Middle frontal gyrus (tissue), 1 donor: ENCODE measurements around the gene CLK2.
"Not testable (repeated sequence)": the region's sequence is repeated elsewhere in the genome, so short reads cannot be mapped to it uniquely, and the experiment has no call there.

Experiments
- DNase-seq: peaks from one replicate; pipeline ENCODE4 v3.0.0-alpha.2; 2015; ENCODE audit warnings: low spot score; ENCODE audit errors: extremely low spot score

The CLK2 gene

DNA sequence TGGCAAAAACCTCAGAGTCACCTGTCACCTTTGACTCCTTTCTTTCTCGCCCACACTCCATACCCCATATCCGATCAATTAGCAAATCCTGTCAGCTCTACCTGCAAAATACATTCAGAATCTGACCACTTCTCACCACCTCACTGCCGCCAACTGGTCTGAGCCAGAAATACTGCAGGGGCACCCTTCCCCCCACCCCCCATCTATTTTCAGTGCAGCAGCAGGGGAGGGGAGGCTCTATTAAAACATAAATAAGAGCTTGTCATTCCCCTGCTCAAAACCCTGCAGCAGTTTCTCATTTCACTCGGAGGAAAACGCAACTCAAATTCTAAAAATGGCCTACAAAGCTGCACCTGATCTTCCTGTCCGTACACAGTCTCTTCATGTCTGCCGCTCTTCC lies 24.1 kb upstream of the CLK2 start:
- no peak for DNase-seq

DNA sequence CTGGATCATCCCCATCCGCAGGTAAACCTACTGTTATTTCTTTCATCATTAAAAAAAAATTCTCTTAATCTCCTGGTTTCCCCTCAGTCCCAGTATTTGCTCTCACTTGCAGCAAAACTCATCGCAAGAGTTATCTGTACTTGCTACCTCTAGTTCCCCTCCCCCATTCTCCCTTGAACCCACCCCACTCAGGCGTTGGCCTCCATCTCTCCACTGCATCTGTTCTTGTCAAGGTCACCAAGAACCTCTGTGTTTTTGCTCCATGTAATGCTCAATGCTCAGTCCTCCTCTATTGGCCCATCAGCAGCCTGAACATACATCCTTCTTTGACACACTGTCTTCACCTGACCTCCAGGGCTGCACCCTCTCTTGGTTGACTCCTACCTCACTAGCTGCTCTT lies 23.4 kb upstream of the CLK2 start:
- no peak for DNase-seq

DNA sequence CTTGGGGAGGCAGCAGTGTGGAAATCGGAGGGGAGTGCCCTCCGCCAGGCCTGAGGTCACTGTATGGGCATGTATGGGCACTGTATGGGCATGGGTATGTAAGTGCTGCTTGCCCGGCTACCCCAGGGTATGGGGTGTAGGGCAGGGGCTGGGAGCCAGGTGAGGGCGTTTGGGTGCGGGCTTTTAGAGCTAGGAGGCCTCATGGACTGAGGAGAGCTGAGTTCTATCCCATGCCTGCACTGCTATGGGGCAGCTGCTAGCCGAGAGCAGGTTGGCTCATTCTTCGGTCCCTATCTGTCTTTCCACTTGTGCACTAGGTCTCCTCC lies 22.6 kb upstream of the CLK2 start:
- no peak for DNase-seq

DNA sequence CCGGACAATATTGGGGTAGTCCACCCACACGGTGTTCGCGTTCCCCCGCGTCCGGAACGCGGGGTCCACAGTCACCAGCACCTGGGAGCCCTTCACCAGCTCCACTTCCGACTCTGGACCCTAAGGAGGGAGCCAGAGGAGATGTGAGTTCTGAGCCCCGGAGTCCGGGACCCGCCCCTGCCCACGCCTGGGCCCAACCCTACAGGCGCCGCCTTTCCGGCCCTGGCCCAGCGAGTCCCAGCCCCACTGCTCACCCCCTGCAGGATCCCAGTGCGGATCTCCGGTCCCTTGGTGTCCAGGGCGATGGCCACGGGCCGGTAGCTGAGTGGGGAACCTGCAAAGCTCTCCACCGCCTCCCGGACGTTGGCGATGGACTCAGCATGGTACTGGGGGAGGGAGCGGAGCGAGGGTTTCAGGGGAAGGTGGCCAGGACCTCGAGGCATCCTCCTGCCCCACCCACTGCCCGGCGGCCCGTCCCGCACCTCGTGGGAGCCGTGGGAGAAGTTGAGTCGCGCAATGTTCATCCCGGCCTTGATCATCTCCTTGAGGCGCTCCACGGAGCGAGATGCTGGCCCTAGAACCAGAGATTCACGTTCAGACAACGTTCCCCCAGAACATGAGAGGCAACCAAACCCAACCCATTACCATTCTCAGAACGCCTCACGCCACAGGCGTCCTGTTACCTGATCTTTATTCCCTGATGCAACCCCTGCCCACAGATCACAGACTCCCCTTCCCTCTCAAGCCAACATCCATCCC lies 22.1 kb upstream of the CLK2 start:
- DNase-seq, result no peak

DNA sequence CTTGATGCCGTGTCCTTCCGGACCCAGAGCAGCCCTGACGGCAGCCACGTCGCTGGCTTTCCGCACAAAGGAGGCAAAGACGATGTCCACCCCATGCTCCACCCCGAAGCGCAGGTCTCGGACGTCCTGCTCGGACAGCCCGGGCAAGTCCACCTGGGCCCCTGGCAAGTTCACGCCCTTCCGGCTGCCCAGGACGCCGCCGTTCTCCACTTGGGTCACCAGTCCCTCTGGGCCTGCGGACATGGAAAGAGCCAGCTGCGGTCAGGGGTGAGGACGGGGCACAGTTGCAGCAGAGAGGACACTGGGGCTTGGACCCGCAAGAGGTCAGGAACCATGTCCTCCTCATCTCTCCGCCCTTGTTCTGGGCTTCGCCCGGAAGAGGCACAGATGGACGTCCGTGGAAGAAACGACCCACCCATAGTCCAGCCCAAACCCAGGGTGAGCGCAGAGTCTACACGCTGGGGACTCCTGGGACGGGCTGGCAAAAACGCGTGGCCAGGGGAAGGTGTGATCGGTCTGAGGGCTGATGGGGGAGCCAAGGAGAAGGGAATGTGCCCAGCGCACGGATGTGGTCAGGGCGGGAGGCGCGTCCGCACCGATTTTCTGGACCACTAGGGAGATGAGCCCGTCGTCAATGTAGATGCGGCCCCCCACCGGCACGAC lies 21.3 kb upstream of the CLK2 start:
- DNase-seq, result no peak

DNA sequence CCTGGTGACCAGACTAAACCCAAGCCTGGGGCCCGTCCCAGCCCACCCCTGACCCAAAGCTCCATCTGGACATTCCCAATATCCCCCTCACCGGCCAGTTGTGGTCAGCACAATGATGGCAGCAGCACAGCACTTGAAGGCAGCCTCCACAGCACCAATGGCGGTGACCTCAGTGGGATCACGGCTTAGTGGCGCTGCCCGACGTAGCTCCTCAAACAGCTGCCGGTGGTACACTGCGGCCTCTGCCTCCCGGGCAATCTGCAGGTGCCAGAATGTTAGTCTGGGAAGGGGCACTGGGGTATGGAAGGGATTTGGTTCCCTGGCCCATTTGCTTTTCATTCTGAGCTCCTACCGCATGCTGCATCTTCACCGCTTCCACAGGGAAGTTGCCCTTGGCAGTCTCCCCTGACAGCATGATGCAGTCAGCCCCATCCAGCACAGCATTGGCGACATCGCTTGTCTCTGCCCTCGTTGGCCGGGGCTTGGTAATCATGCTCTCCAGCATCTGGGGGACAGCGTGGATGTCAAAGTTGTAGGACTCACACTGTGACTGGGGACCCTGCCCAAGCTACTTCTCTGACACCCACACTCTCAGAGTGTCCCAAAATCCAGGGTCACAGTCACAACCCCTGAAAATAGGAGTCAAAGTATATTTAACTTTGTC lies 19.9 kb upstream of the CLK2 start:
- DNase-seq, result no peak

DNA sequence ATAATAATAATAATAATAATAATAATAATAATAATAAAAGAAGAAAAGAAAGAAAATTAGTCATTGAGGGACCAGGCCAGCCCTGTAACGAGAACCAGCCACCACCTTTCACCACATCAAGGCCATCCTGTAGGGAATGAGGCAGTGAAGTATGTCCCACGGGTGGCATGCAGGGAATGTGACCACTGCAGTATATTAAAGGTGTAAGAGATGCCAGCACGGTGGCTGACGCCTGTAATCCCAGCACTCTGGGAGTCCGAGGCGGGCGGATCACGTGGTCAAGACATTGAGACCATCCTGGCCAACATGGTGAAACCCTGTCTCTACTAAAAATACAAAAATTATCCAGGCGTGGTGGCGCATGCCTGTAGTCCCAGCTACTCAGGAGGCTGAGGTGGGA lies 17.7 kb upstream of the CLK2 start:
- DNase-seq, result not testable (repeated sequence)

DNA sequence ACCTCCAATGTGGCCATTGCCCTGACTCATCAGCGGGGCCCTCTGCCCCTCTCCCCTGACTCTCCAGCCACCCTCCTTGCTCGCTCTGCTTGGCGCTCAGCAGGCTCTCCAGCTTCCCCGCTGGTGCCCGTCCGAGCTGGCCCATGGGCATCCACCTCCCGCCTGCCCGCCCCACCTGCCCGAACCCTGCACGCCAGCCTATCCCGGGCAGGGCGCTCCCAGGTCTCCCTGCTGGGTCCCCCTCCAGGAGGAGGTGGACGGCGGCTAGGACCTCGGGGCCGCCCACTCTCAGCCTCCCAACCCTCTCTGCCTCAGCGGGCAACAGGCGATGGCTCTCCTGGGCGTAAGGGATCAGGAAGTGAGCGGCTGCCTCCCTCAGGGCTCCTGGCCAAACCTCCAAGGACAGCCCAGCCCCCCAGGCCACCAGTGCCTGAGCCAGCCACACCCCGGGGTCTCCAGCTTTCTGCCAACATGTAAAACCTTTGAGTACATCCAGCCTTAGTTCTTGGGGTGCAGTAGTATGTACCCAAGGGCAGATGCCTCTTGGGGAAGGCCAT lies 14.8 kb upstream of the CLK2 start:
- DNase-seq, result no peak

DNA sequence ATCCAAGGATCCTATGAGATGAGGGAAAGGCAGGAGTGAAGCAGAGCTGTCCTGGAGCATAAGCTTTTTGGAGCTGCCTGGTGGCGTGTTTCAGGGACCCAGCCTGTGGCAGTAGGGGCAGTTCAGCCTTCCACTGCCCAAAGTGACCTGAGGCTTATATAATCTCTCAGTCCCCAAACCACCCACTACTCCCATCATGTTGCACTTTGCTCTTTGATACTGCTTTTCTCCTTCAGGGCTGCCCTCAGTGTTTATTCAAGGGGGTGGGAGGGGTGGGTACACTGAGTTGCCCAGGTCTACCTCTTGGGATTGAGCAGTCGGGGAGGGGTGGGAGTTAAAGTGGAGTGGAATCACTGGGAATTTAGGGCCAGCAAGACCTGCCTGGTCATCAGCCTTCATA lies 13.2 kb upstream of the CLK2 start:
- no peak for DNase-seq

DNA sequence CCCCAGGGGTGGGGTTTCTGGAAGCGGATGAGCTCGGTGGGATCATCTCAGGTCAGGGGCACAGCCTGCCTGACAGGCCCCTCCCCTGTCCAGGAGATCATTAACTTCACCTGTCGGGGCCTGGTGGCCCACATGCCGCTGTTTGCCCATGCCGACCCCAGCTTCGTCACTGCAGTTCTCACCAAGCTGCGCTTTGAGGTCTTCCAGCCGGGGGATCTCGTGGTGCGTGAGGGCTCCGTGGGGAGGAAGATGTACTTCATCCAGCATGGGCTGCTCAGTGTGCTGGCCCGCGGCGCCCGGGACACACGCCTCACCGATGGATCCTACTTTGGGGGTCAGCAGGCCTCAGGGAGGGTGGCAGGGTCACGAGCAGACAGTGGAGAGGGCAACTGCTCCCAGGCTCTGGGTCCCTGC lies 12.3 kb upstream of the CLK2 start:
- DNase-seq, result no peak

DNA sequence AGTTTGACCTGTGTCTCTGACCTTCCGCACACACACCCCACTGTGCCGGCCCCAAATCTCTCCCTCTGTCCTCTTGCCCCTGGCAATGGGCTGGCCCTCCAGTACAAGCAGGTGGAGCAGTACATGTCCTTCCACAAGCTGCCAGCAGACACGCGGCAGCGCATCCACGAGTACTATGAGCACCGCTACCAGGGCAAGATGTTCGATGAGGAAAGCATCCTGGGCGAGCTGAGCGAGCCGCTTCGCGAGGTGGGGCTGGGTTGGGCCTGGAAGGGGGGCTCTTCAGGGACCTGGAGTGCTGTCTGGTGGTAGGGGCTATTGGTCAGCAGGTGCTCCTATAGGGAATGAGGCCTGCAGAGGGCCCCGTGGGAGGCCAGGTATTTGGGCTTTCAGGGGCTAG lies 11.8 kb upstream of the CLK2 start:
- no peak for DNase-seq

DNA sequence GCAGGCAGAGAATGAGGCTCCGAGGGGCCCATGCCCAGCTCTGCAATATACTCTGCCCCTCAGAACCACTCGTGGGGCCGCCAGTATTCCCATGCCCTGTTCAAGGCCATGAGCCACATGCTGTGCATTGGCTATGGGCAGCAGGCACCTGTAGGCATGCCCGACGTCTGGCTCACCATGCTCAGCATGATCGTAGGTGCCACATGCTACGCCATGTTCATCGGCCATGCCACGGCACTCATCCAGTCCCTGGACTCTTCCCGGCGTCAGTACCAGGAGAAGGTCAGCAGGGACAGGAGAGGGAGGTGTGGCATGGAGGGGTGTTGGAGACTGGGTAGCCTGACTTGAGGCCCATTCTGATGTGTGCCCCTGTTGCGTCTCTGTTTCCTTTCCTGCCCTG lies 11.2 kb upstream of the CLK2 start:
- no peak for DNase-seq

DNA sequence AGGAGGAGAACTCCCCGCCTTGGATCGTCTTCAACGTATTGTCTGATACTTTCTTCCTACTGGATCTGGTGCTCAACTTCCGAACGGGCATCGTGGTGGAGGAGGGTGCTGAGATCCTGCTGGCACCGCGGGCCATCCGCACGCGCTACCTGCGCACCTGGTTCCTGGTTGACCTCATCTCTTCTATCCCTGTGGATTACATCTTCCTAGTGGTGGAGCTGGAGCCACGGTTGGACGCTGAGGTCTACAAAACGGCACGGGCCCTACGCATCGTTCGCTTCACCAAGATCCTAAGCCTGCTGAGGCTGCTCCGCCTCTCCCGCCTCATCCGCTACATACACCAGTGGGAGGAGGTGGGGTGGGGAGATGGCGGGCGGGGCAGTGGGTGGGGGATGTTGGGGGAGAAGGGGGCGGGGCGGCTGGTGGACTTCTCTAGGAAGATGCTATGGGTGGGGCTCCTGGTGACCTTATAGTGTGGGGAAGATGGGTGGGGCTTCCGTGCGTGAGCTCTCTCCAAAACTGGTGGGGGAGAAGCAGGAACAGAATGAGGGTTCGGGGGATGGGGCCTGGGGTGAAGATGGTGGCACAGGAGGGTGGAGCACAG lies 9.3 kb upstream of the CLK2 start:
- DNase-seq, result no peak

DNA sequence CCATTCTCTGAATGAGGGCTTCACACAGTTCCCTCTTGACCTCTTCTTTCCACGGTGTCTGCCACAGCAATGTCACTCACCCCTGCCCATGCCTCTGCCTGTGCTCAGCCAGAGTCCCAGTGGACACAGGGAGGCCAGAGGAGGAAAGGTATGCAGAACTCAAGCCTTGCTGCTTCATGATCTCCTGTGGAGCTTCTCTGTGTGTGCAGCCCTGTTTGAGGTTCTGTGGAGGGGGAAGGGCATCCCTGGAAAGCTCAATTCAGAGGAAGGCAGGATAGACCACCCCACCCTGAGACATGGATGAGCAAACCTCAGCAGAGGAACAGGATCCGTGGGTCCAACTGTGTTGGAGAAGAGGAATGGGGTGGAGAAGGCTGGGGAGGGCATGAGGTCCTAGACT lies 6.0 kb upstream of the CLK2 start:
- no peak for DNase-seq

DNA sequence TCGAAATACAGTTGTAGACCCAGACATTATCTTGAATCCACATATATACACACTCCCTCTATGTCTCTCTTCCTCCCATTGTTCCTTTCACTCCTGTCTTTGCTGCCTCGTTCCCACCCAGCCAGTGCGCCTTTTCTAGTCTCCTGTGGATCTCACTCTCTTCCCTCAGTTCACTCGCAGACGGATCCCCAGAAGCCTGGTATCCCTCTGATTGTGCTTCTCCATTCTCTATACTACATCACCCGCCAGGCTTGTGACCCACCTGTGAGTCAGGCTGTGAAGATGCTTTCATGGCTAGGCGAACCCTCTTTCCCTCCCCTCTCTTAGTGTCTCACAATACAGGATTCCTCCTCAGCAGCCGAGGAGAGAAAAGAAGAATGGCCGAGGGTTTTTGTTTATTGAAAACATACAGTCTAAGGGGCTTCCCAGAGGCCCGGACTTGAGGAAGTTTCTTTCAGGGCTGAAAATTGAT lies 5.4 kb upstream of the CLK2 start:
- DNase-seq, result no peak

DNA sequence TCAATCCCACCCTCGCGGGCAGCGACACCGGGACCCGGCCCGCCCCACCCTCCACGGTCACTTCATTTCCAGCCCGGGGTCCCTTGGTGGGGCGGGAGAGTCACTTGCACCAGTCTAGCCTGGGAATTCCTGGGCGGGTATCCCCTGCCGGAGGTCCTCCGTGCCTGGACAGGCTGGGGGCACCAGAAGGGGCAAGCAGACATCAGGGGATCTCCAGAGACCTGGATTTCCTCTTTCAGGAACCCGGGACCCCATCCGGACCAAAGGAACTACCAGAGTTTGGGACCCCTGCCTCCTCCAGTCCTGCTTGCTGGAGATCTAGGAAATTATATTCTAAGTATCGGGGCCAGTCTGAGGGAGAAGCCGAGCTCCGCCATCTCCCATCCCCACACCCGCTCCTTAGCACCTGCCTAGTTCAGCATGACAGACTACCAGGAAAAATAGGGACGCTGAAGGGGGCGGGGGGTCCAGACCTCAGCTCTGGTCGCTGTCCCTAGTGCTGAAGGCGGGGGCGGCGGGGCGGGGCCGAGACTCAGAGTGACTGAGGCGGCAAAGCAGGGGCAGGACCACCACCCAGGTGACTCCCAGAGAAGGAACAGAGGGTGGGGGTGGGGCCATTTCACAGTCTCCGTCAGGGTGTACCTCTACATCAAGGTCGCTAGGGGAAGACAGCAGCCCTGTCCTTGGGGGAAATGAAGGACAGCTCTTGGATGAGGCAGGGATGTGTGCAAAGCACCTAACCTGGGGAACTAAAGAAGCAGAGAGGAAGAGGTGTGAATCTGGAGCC lies 4.8 kb upstream of the CLK2 start:
- no peak for DNase-seq

DNA sequence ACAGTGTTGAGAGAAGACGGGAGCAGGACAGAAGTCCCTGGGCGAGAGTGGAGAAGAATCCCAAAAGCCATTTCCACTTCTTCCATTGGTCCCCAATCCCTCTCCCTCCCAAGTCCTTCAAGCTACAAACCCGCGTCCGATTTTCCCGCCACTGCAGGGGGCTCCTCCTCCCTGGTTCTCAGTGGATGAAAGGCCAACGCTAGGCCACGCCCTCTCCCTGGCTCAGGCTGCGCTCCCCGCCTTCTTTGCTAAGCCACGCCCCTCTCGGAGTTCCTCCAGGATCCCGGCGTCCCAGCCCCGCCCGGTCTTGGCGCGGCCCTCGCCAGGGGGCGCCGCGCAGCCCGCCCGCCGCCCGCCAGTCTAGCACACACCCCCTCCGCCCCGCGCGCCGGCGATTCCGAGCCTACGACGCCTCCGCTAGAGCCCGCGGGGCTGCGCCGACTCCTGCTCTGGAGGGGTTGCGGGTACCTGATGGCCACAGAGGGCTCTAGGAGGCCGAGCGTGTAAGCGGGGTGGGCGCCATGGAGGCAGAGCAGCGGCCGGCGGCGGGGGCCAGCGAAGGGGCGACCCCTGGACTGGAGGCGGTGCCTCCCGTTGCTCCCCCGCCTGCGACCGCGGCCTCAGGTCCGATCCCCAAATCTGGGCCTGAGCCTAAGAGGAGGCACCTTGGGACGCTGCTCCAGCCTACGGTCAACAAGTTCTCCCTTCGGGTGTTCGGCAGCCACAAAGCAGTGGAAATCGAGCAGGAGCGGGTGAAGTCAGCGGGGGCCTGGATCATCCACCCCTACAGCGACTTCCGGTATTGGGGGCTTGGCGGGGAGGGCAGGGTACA lies 4.0 kb upstream of the CLK2 start, which contains the start of gene HCN3:
TSS of gene HCN3 (plus strand) at position 394 of the 832 bp plus-strand sequence. CDS start at position 522, 128 bp downstream.
- DNase-seq, result peak; percentile 94

DNA sequence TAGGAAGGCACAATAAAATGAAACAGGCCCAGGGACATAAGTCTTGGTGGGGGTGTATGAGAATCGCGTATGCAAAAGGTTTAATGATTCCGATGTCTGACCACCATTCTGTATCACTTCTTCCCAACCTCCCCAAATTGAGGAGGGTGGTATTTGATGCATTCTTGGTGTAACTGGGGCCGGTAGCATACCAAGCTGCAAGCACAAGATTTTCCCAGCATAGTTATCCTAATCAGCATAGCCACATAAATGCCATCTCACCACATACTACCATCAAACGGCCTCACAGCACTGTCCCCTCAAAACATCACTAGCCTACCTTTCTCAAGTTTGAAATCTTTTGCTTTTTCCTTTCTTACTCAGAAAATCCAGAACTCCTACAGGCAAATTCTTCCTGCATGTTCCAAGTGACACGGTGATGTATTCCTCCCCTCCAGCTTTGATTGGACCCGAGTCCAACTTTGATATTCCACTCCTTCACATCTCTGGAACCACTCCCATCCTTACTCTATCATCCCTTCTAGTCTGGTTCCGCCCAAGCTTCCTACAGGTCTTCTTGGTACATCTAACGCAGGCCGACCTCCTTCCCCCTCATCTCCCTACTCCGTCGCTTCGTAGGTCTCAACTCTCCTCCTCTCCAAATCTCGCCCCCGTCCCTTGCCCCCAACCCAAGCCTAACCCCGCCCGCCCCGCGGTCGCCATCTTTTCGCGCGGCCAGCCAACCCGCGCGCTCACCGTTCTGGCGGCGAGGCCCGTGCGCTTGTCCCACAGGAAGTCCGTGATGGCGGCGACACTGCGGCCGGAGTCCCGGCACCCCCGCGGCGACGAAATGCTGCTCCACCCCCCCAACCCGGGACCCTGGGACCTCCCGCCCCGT lies 600 bp downstream of the CLK2 start:
- DNase-seq, result no peak

DNA sequence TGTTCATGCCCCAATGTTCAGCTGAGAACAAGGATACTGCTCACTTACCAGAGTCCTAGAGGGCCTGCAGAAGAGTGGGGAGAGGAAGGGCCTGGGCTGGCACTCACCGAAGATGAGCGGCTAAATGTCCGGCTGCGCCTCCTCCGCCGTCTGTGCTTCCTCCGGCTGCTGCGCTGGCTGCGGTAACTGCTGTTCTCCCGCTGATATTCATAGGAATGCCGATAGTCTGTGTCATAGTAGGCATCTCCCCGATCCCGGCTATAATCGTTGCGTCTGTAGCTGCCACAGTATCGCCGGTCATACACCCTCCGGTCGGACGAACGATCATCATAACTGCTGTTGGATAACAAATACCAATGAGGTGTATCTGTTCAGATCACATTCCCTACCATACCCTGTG lies 3.9 kb downstream of the CLK2 start:
- DNase-seq, result no peak
